AG20443 (cell line): ENCODE measurements around the gene ARHGAP23.

Experiments used
- DNase-seq: peaks from one replicate; pipeline ENCODE4 v3.0.0; 2012; ENCODE audit warnings: low spot score, mixed read lengths

Gene ARHGAP23

DNA sequence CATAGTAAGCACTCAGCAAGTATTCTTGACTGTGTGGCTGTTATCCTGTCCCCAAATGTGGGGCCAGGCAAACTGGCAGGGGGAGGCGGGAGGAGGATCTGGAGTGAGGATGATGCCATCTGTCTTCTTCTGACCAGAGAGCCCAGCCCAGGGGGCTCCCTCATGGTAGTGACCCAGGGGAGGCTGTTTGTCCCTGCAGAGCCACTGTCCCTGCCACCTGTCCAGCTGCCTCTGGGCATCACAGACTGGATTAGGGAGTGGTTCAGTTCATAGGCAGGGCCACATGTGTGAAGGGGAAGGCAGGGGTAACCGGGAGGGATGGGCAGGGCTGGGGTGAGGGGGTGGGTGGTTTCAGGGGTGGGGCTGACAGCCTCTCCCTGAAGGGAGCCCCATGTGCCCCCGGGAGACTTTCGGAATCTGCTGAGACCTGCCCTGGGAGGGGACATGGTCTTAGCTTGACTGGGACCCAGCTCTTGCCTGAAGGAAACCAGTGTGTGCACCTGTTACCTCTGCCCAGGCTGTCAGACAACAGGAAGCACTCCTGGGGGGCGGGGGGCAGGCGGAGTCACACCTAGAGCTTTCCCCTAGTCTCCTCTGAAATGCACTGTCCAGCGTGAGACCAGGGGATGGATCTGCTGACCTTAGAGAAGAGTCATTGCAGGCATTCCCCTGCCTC, 15.2 kb downstream of the ARHGAP23 start:
- no peak for DNase-seq

- peak; percentile 88 for DNase-seq
These were observed 15.9 kb downstream of the ARHGAP23 start for GRCh38 chr17:38444151-38444550.

DNA sequence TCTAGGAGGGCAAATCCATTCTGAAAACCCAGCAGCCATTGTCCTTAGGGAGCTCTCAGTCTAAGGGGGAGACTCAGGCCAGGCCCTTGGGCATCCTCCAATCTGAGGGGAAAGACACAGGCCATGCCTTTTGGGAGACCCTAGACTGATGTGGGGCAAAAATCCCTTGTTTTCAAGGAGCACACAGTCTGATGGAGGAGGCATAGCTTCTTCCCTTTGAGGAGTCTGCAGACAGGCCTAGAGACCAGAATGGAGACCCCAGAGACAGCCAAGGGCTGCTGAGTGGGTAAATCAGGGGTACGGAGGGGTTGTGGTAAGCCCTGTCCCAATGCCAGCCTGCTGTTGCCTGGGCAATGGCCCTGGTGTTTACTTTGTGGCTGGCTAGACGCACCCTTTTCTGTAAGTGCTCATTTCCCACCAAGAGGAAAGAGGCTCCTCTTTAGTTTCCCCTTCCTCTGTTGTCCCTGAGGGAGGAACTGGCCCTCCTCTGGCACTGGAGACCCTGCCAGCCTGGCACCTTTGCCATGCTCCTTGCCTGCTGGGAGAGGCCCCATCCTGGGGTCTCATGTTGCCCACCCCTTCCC, 19.3 kb downstream of the ARHGAP23 start:
- DNase-seq, result no peak

DNA sequence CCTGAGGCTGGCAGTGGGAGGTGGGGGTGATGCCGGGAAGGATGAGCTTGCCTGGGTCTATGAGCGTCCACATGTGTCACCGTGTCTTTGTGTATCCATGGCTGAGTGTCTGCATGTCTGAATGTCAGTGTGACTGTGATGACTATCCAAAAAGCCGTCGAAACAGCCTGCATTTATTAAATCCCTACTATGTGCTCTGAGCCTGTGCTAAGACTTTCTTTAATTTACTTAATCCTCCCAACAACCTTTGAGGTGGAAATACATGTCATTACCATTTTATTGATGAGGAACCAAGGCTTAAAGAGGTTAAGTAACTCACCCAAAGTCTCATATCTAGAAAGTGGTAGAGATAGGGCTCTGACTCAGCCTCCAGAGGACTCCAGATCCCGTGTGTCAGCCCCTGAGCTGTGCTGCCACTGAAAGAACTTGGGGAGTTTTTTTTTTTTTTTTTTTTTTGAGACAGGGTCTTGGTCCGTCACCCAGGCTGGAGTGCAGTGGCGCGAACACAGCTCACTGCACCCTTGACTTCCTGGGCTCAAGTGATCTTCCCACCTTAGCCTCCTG, 20.0 kb downstream of the ARHGAP23 start:
- DNase-seq, result no peak

DNA sequence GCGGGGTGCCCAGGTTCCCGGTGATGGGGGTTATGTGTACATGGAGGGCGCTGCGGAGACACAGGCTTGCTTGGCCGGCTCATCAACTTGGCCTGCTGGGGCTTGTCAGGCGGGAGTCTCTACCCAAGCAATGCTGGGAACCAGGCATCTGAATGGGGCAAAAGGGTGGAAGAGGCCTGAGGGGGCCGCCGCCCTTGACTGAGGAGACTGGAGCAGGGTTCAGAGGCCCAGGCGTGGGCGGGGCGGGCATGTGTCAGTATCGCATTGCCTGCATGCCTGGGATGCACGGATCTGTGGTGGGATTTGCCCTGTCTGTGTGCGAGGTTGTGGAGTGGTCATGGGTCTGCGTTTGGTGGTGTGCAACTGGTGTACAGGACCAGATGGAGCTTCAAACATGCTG, 21.1 kb downstream of the ARHGAP23 start:
- no peak for DNase-seq

DNA sequence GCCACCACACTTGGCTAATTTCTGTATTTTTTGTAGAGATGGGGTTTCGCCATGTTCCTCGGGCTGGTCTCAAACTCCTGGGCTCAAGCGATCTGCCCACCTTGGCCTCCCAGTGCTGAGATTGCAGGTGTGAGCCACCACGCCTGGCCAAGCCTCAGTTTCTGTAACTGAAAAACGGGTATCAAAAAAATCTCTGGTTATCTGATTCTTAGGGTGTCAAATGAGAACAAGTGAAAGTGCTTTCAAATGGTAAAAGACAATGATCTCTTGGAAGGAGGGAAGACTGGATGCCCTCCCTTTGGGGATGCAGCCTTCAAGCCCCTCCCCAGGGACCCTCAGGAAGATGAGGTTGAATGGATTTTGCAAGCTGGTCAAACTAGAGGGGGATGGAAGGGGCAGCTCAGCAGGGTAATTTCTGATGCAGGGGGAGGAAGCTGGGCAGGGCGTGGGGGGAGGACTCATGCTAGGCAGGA, 22.3 kb downstream of the ARHGAP23 start:
- DNase-seq, result no peak

- peak; percentile 85 for DNase-seq
These were observed 23.0 kb downstream of the ARHGAP23 start for GRCh38 chr17:38451030-38451839.

GRCh38 chr17:38451840-38452529, 23.7 kb downstream of the ARHGAP23 start:
- peak; percentile 92 for DNase-seq

DNA sequence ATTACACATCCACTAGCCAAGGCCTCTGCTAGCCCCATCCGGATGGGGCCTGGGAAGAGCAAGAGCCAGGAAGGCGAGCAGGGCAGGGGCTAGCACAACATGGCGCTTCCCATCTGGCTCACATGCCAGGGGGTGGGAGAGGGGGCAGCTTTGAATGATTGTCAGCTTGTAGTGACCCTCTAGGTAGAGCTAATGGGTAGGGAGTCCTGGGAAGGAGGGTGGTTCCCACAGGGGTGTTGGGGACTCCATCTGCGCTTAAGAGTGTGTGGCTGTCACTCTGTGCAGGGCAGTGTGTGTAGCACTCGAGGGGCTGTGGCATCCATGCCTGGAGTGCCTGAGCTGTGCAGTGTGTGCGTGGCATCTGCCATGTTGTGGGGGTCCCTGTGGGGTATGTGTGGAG, 24.5 kb downstream of the ARHGAP23 start:
- DNase-seq, result no peak

DNA sequence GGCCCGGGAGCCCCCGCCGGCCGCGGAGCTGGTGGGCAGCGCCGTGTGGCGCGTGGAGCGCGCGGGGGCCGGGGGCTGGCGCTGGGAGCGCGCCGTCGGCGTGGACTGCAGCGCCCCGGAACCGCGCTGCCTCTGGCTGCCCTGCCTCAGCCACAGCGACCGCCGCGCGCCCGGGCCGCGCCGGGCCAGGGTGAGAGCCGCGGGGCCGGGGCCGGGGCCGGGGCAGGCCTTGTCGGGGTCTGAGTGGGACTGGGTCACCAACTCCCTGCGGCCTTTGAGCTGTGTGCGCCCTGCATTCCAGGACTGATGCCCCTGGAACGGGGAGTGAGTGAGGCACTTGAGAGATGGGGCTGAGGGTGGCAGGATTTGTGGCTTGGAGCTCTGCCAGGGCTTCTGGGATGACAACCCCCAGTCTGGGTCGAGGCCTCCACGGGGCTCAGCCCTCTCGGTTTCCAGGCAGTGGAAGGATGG, 25.7 kb downstream of the ARHGAP23 start:
- no peak for DNase-seq

DNA sequence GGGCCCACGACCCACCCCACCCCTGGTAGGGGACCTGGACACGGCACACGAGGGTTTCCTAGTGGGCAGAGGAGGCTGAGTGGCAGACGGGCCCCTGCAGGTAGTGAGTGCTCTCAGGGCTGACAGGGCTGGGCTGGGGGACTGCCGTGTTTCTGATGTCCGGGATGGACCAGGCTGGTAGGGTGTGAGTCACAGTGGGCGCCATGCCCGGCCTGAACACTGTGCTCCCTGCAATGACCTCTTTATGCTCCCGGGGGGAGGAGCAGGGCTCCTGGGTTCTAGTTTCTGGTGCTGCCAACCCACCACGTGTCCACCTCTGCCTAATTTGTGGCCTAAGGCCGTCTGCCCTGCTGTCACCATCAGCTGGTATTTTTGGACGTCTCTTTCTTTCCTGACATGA, 26.3 kb downstream of the ARHGAP23 start:
- peak; percentile 88 for DNase-seq

DNA sequence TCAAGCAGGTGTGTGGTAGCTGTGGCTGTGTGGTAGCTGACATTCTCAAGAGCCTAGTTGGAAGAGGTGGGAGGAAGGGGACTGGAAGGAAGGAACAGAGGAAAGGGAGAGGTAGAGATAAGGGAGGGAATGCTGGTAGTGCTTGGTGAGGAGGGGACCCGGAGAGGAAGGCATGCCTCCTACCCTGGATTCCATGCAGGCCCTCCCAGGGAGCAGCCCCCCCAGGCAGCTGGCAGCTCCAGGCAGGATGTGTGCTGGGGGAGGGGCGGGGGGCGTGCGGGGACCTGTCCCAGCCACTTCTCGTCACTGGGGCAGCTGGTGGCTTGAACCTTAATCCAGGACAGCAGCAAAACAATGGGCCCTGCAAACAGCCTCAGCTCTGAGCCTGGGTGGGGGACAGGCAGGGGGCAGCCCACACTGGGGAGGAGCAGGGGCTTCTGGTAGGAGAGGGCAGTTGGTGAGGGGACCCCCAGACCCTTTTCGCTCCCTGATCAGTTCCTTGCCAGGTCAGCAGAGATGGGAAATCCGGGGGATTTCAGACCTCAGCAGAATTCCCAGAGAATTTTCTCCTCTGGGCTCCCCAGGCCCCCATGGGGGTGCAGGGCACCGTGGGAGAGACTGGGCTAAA, 27.1 kb downstream of the ARHGAP23 start:
- no peak for DNase-seq

DNA sequence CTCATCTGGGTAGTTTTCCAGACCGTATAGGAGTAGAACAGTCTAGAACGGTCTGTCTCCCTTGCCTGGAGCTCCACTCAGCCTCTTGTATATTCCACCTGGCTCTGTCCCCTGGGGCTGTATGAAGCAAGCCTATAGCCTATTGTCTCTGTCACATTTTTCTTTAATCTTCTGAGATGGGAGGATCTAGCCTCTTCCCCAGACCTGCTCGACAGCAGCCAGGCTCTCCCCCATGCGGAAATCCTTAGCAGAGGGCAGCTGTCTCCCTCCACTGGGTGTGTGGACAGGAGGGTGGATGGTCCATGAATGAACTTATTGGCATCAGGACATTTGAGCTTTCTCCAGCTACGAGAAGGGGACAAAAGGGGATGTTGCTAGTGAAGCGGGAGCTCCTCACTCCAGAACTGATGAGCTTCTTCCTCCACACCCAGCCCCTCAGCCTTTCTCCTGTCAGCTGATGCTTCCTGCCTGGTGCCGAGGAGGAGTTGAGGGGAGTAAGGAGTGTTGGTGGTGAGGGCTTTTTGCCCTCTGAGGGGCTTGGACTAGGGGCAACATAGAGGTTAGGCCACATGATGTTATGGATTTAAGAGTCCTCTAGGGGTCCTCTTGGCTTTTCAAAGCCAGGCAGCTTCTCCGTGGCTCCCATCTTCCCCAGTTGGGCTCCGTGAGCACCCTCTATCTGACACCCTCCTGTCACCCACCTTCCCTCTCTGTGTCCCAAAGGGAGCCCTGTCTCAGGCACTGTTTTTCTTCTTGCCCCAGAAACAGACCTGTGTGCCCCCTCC, 28.0 kb downstream of the ARHGAP23 start:
- no peak for DNase-seq

DNA sequence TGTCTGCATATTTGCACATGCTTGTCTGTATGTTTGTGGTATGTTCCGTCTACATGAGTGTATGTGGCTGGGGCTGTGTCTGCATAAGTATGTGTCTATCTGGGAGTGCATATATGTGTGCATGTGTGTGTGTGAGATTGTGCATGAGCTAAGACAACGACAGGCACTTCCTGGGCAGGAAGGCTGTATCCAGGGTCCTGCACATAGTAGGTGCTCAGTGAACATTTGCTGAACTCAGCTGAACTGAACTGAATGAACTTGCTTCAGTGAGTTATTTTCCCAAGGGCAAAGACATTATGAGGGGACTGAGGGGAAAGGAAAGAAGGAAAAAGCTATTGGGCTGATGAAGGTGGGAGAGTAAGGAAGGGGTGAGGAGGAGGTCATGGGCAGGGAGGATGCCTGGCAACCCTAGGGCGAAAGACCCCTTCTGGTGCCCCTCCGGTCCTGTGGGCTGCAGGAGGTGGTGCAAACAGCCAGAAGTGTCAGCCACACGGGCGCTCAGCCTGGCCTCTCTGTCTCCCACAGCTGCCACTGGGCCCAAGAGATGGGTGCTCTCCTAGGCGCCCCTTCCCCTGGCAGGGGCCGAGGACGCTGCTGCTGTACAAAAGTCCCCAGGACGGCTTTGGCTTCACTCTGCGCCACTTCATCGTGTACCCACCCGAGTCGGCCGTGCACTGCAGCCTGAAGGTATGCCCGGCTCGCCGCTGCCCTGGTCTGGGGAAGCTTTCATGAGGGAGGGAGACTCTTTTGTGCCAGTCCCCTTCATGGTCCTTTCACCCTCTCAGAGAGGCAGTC, 29.5 kb downstream of the ARHGAP23 start:
- no peak for DNase-seq

GRCh38 chr17:38458521-38458920, 30.3 kb downstream of the ARHGAP23 start:
- DNase-seq, result no peak

- no peak for DNase-seq
These were observed 31.3 kb downstream of the ARHGAP23 start for GRCh38 chr17:38459567-38459966.

DNA sequence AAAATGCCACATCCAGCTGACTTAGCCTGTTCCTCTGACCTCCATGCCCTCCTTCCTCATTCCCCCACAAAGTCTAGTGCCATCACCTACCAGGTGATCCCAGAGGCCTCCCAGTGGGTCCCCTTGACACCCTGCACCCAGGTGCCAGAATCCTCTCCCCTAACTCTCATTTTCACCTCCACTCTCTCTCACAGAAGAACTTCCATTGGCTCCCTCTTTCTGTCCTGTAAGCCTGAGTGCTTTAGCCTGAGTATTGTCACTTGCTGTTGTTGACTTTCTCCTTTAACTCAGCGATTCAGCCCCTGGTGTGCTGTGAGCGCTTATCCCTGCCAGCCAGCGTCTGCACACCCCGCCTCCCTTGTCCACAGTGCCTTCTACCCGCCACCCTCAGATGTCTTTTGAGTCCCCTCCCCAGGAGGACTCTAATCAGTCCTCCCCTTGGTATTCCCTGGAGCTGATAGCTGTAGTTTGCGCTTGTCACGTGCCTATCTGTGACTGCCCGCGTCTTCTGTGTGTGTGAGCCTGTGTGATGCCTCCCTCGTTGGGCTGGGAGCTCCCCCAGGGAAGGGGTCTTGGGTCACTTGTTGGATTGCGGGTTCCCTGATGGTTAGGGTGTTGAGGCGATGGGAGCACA, 31.9 kb downstream of the ARHGAP23 start:
- DNase-seq, result no peak

DNA sequence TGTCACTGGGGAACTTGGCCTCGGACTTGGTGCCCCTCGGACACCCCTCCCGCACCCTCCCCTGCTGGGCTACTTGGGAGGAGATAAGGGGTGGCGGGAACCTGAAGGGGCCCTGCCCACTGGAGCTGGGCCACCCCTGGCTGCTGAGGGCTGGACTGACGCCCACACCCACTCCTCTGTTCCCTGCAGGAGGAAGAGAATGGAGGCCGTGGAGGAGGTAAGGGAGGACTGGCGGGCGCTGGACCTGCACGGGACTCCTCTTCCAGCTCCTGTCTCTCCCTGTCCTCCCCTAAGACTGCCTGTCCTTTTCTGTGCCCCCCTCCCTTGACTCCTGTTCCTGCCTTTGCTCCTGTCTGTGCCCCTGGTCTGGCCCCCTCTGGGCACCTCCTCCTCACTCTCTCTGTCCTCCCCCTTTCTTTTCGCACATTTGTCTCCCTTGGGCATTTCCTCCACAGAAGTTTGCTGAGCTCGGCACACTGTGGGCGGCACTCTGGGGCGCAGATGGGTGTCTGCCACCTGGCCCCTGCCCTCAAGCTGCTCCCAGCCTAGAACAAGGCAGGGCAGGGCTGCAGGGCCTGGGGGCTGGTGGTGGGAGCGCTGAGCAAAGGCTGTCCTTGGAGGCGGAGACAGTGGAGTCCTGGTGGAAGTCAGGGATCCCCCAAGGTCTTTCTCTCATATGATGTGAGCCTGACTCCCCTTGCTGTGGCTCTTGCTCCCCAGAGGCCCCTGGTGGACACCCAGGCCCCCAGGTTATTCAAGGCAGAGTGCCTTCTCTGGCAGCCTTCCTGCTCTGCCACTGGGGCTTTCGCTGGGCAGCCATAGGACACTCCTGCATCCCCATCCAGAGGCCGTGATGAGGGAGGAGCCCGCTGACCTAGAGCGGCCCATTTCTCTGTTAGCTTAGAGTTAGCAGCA, 32.7 kb downstream of the ARHGAP23 start:
- no peak for DNase-seq
